ACHN (cell line): ENCODE data around the gene C11orf87.

ENCODE experiments used
- DNase-seq: peaks from one replicate; pipeline ENCODE4 v3.0.0-alpha.2; 2015
- in situ Hi-C: cut with HindIII; loops from 2 replicates; pipeline ENCODE4 v1.10.0; 2017; ENCODE audit warnings: low sequenced_read_pairs, low pct_ligation_motif_present, low pct_unique_long_range_greater_than_20kb

The C11orf87 gene

GRCh38 chr11:109421981-109422869 lies at the start of gene C11orf87:
Gene C11orf87 (plus strand): TSS chr11:109422190. CDS start chr11:109423634, 1,444 bp downstream.
- in situ Hi-C loops, result no loop called here
- no peak for DNase-seq

- in situ Hi-C loops, result no loop called here
- DNase-seq, result no peak
Observed at GRCh38 chr11:109374032-109374431, 48.0 kb upstream of the C11orf87 start.

- DNase-seq, result no peak
- in situ Hi-C loops, result no loop called here
Observed at GRCh38 chr11:109374441-109374840, 47.5 kb upstream of the C11orf87 start.

GRCh38 chr11:109377039-109377742 lies 44.8 kb upstream of the C11orf87 start:
- in situ Hi-C loops, result no loop called here
- no peak for DNase-seq

GRCh38 chr11:109378034-109378433 lies 44.0 kb upstream of the C11orf87 start:
- in situ Hi-C loops, result no loop called here

GRCh38 chr11:109383306-109383705 lies 38.7 kb upstream of the C11orf87 start:
- in situ Hi-C loops, result no loop called here
- no peak for DNase-seq

More at GRCh38 chr11:109378034-109378433, 44.0 kb upstream of the C11orf87 start:
- no peak for DNase-seq

- in situ Hi-C loops, result no loop called here
Observed at GRCh38 chr11:109384873-109385272, 37.1 kb upstream of the C11orf87 start.

GRCh38 chr11:109388982-109389381 lies 33.0 kb upstream of the C11orf87 start:
- in situ Hi-C loops, result no loop called here

More at GRCh38 chr11:109384873-109385272, 37.1 kb upstream of the C11orf87 start:
- DNase-seq, result no peak

GRCh38 chr11:109390752-109391151 lies 31.2 kb upstream of the C11orf87 start:
- DNase-seq, result no peak
- in situ Hi-C loops, result no loop called here

More at GRCh38 chr11:109388982-109389381, 33.0 kb upstream of the C11orf87 start:
- no peak for DNase-seq

GRCh38 chr11:109401545-109401944 lies 20.4 kb upstream of the C11orf87 start:
- in situ Hi-C loops, result no loop called here
- DNase-seq, result no peak

- no peak for DNase-seq
- in situ Hi-C loops, result no loop called here
Observed at GRCh38 chr11:109405671-109406070, 16.3 kb upstream of the C11orf87 start.

GRCh38 chr11:109416601-109417000 lies 5.4 kb upstream of the C11orf87 start:
- in situ Hi-C loops, result no loop called here
- no peak for DNase-seq

- in situ Hi-C loops, result no loop called here
- no peak for DNase-seq
Observed at GRCh38 chr11:109422870-109423465, 978 bp downstream of the C11orf87 start.

- DNase-seq, result no peak
- in situ Hi-C loops, result no loop called here
Observed at GRCh38 chr11:109423466-109424190, 1.6 kb downstream of the C11orf87 start.

- peak; percentile 7 for DNase-seq
- in situ Hi-C loops, result no loop called here
Observed at GRCh38 chr11:109424901-109425300, 2.9 kb downstream of the C11orf87 start.

GRCh38 chr11:109425554-109425953 lies 3.6 kb downstream of the C11orf87 start:
- in situ Hi-C loops, result no loop called here
- no peak for DNase-seq

GRCh38 chr11:109426442-109427240 lies 4.7 kb downstream of the C11orf87 start:
- in situ Hi-C loops, result no loop called here
- DNase-seq, result peak; percentile 27

- no peak for DNase-seq
- in situ Hi-C loops, result no loop called here
Observed at GRCh38 chr11:109432105-109432504, 10.1 kb downstream of the C11orf87 start.
